Measurements from ENCODE around the gene SNAI3.
A peak's percentile ranks its signal among the peaks of the same experiment; 100 is the strongest.
"Not testable (repeated sequence)": the region's sequence is repeated elsewhere in the genome, so short reads cannot be mapped to it uniquely, and the experiment has no call there.

Gene SNAI3

GRCh38 chr16:88690341-88691128 lies 4.2 kb upstream of the SNAI3 start:
- DNase-seq: no peak

GRCh38 chr16:88688013-88688778 lies 1.9 kb upstream of the SNAI3 start:
- no peak for DNase-seq

- no peak for DNase-seq
Measured at GRCh38 chr16:88687676-88688012, 1.3 kb upstream of the SNAI3 start.

GRCh38 chr16:88687254-88687576 lies 908 bp upstream of the SNAI3 start:
- no peak for DNase-seq

GRCh38 chr16:88686062-88686438 lies 257 bp downstream of the SNAI3 start:
- no peak for DNase-seq

GRCh38 chr16:88685156-88686061 lies 898 bp downstream of the SNAI3 start:
- peak; percentile 69 for DNase-seq

GRCh38 chr16:88684569-88685155 lies 1.6 kb downstream of the SNAI3 start:
- DNase-seq: no peak

GRCh38 chr16:88681709-88682451 lies 4.4 kb downstream of the SNAI3 start:
- DNase-seq: no peak

- DNase-seq: no peak
Measured at GRCh38 chr16:88681084-88681680, 5.1 kb downstream of the SNAI3 start.

- DNase-seq: no peak
Measured at GRCh38 chr16:88680554-88681083, 5.7 kb downstream of the SNAI3 start.

- DNase-seq: no peak
Measured at GRCh38 chr16:88678224-88678979, 7.9 kb downstream of the SNAI3 start.

GRCh38 chr16:88677721-88678120 lies 8.6 kb downstream of the SNAI3 start:
- no peak for DNase-seq

- no peak for DNase-seq
Measured at GRCh38 chr16:88676502-88677242, 9.6 kb downstream of the SNAI3 start.

- DNase-seq: no peak
Measured at GRCh38 chr16:88673716-88674379, 12.5 kb downstream of the SNAI3 start.

GRCh38 chr16:88672776-88673175 lies 13.5 kb downstream of the SNAI3 start:
- no peak for DNase-seq

- no peak for DNase-seq
Measured at GRCh38 chr16:88671806-88672205, 14.5 kb downstream of the SNAI3 start.

GRCh38 chr16:88669980-88670379 lies 16.3 kb downstream of the SNAI3 start:
- DNase-seq: no peak

GRCh38 chr16:88669493-88669892 lies 16.8 kb downstream of the SNAI3 start:
- not testable (repeated sequence) for DNase-seq

- DNase-seq: no peak
Measured at GRCh38 chr16:88667461-88667860, 18.8 kb downstream of the SNAI3 start.

GRCh38 chr16:88665570-88665969 lies 20.7 kb downstream of the SNAI3 start:
- no peak for DNase-seq
